Osteocyte (in vitro differentiated cells): ENCODE measurements around the gene CHRM2. TPM values are rescaled to one million over a fixed set of nuclear protein-coding genes. Genes with fewer than 3 reads are reported as not detected.

Experiments used
- DNase-seq: peaks from one replicate; pipeline ENCODE4 v3.0.0; 2021; ENCODE audit warnings: mixed read lengths; ENCODE audit not compliant: unreplicated experiment; ENCODE audit errors: extremely low spot score
- H3K27ac Mint-ChIP-seq: one replicate; pipeline ENCODE4 v1.8.0; 2021; ENCODE audit warnings: mild to moderate bottlenecking, mixed read lengths; ENCODE audit not compliant: unreplicated experiment
- H3K27me3 Mint-ChIP-seq: one replicate; pipeline ENCODE4 v1.8.0; 2021; ENCODE audit warnings: mixed read lengths; ENCODE audit not compliant: unreplicated experiment
- H3K36me3 Mint-ChIP-seq: one replicate; pipeline ENCODE4 v1.8.0; 2021; ENCODE audit warnings: mixed read lengths; ENCODE audit not compliant: unreplicated experiment
- H3K4me1 Mint-ChIP-seq: one replicate; pipeline ENCODE4 v1.8.0; 2021; ENCODE audit warnings: mixed read lengths; ENCODE audit not compliant: unreplicated experiment
- H3K4me3 Mint-ChIP-seq: one replicate; pipeline ENCODE4 v1.8.0; 2021; ENCODE audit warnings: mild to moderate bottlenecking, moderate library complexity, mixed read lengths; ENCODE audit not compliant: unreplicated experiment
- H3K9me3 Mint-ChIP-seq: one replicate; pipeline ENCODE4 v1.8.0; 2021; ENCODE audit warnings: mixed read lengths; ENCODE audit not compliant: unreplicated experiment
- total RNA-seq: library from RNA; stranded (reverse); gene quantifications from 2 replicates; pipeline ENCODE4 v1.2.1, GENCODE V29; 2021
- TF ChIP-seq, protein P1 (sequence below): fragments of 200-600 bp; sonication (generic); IDR thresholded peaks from 2 replicates; pipeline ENCODE4 v1.5.0; 2021; ENCODE audit warnings: antibody characterized with exemption, mild to moderate bottlenecking, moderate library complexity

The CHRM2 gene
- total RNA-seq, 1 donor from 2014 or later, result 30.0 TPM

DNA sequence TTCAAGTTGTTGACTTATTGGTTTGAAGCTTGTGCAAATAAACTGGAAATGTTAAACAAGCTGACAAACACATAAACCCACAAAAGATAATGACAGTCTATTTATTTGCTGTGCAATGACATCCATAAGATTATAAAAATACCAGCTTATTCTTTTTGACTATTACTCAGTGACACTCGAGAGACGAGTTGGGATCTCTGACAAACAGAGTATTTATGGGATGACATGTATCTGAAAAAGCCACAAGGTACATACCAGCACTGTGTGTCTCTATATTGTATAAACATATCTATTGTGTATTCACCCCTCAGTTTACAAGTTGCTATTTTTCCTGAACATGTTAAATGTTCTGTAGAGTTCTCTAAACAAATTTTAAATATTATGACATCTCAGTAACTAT, 88.9 kb downstream of the CHRM2 start:
- H3K27me3 Mint-ChIP-seq, result no peaks in the 10 kb centered on the region
- peak overlapping the region; percentile 94 for H3K27ac Mint-ChIP-seq
- TF ChIP-seq, protein P1, sequence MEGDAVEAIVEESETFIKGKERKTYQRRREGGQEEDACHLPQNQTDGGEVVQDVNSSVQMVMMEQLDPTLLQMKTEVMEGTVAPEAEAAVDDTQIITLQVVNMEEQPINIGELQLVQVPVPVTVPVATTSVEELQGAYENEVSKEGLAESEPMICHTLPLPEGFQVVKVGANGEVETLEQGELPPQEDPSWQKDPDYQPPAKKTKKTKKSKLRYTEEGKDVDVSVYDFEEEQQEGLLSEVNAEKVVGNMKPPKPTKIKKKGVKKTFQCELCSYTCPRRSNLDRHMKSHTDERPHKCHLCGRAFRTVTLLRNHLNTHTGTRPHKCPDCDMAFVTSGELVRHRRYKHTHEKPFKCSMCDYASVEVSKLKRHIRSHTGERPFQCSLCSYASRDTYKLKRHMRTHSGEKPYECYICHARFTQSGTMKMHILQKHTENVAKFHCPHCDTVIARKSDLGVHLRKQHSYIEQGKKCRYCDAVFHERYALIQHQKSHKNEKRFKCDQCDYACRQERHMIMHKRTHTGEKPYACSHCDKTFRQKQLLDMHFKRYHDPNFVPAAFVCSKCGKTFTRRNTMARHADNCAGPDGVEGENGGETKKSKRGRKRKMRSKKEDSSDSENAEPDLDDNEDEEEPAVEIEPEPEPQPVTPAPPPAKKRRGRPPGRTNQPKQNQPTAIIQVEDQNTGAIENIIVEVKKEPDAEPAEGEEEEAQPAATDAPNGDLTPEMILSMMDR, result no peak
- no peak overlapping the region for H3K4me3 Mint-ChIP-seq
- H3K4me1 Mint-ChIP-seq, result peaks cover 55% of the 10 kb centered on the region
- H3K36me3 Mint-ChIP-seq, result peaks cover 15% of the 10 kb centered on the region
- no peaks in the 10 kb centered on the region for H3K9me3 Mint-ChIP-seq
- no peak for DNase-seq

- no peak for DNase-seq
These were observed 89.6 kb downstream of the CHRM2 start for GRCh38 chr7:136958016-136958415.

GRCh38 chr7:136964347-136964746, 95.9 kb downstream of the CHRM2 start:
- H3K27ac Mint-ChIP-seq, result peak overlapping the region; percentile 39
- H3K4me1 Mint-ChIP-seq, result peaks cover 35% of the 10 kb centered on the region
- H3K4me3 Mint-ChIP-seq, result no peak overlapping the region
- TF ChIP-seq, protein P1, result no peak
- DNase-seq, result no peak
- H3K9me3 Mint-ChIP-seq, result no peaks in the 10 kb centered on the region
- H3K27me3 Mint-ChIP-seq, result no peaks in the 10 kb centered on the region
- peaks cover 15% of the 10 kb centered on the region for H3K36me3 Mint-ChIP-seq

More at GRCh38 chr7:136958016-136958415, 89.6 kb downstream of the CHRM2 start:
- Mint-ChIP-seq H3K27me3 (no peaks in the 10 kb centered on the region), H3K27ac (peak overlapping the region; percentile 94), H3K36me3 (peaks cover 15% of the 10 kb centered on the region), H3K9me3 (no peaks in the 10 kb centered on the region), H3K4me1 (peaks cover 56% of the 10 kb centered on the region), H3K4me3 (no peak overlapping the region)
- TF ChIP-seq, protein P1, result no peak

GRCh38 chr7:136966825-136967224, 98.4 kb downstream of the CHRM2 start:
- H3K36me3 Mint-ChIP-seq, result peaks cover 19% of the 10 kb centered on the region
- no peak for DNase-seq
- no peak overlapping the region for H3K4me3 Mint-ChIP-seq
- H3K27ac Mint-ChIP-seq, result no peak overlapping the region
- peaks cover 42% of the 10 kb centered on the region for H3K4me1 Mint-ChIP-seq
- H3K9me3 Mint-ChIP-seq, result no peaks in the 10 kb centered on the region
- TF ChIP-seq, protein P1, result no peak
- H3K27me3 Mint-ChIP-seq, result no peaks in the 10 kb centered on the region

GRCh38 chr7:136969761-136970160, 101.3 kb downstream of the CHRM2 start:
- peaks cover 13% of the 10 kb centered on the region for H3K36me3 Mint-ChIP-seq
- no peak overlapping the region for H3K4me3 Mint-ChIP-seq
- TF ChIP-seq, protein P1, result no peak
- no peak overlapping the region for H3K27ac Mint-ChIP-seq
- no peaks in the 10 kb centered on the region for H3K27me3 Mint-ChIP-seq
- DNase-seq, result no peak
- no peaks in the 10 kb centered on the region for H3K9me3 Mint-ChIP-seq
- H3K4me1 Mint-ChIP-seq, result peaks cover 28% of the 10 kb centered on the region
